ENCODE measurements around the gene CTSK. TPM values are rescaled to one million over a fixed set of nuclear protein-coding genes. Genes with fewer than 3 reads are reported as not detected.
A peak's percentile ranks its signal among the peaks of the same experiment; 100 is the strongest.
"Not testable (repeated sequence)": the region's sequence is repeated elsewhere in the genome, so short reads cannot be mapped to it uniquely, and the experiment has no call there.

The CTSK gene
- total RNA-seq, 1 donor from 2014 or later, result 2.4 TPM

DNA sequence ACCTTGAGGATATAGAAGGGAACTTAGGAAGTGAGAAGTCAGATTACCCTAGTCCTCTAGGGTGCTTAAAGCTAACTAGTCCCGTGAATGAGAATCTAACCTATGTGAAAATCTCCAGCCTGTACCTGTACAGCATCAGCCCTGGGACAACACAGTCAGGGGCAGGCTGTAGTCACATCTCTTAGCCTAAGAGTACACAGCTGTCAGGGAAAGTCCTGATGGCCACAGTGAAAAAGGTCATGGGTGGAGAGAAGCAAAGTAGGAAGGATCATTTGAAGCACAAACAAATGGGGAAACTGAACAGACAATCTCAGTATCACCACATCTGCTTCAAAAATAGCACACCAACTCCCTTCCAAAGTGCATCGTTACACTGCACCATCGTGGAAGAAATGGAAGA is 11.7 kb downstream of the CTSK start:
- no peaks in the 10 kb centered on the region for H3K27me3 ChIP-seq (ENCODE audit: control insufficient read depth, insufficient read depth, low read length)
- FAIRE-seq (no peak), DNase-seq (ENCODE audit: low read depth) (no peak)
- TF ChIP-seq, protein P1, sequence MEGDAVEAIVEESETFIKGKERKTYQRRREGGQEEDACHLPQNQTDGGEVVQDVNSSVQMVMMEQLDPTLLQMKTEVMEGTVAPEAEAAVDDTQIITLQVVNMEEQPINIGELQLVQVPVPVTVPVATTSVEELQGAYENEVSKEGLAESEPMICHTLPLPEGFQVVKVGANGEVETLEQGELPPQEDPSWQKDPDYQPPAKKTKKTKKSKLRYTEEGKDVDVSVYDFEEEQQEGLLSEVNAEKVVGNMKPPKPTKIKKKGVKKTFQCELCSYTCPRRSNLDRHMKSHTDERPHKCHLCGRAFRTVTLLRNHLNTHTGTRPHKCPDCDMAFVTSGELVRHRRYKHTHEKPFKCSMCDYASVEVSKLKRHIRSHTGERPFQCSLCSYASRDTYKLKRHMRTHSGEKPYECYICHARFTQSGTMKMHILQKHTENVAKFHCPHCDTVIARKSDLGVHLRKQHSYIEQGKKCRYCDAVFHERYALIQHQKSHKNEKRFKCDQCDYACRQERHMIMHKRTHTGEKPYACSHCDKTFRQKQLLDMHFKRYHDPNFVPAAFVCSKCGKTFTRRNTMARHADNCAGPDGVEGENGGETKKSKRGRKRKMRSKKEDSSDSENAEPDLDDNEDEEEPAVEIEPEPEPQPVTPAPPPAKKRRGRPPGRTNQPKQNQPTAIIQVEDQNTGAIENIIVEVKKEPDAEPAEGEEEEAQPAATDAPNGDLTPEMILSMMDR (IDR thresholded peaks at IDR 0.05; ENCODE audit: insufficient read depth, low read length, severe bottlenecking), result no peak
- no peaks in the 10 kb centered on the region for H3K36me3 ChIP-seq (ENCODE audit: control insufficient read depth, insufficient read depth, low read length)
- no peak overlapping the region for H3K4me3 ChIP-seq (ENCODE audit: low read depth, low read length)

DNA sequence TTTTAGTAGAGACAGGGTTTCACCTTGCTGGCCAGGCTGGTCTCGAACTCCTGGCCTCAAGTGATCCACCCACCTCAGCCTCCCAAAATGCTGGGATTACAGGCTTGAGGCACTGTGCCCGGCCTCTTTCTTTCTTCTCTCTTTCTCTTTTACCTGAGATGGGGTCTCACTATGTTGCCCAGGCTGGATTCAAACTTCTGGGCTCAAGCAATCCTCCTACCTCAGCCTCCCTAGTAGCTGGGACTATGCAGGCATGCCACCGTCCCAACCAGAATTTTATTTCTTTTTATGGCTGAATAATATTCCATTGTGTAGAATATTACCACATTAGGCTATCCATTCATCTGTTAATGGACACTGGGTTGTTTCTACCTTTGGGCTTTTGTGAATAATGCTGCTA is 14.3 kb downstream of the CTSK start:
- H3K4me3 ChIP-seq (ENCODE audit: low read depth, low read length); FAIRE-seq; H3K36me3 ChIP-seq (ENCODE audit: control insufficient read depth, insufficient read depth, low read length); DNase-seq (ENCODE audit: low read depth); H3K27me3 ChIP-seq (ENCODE audit: control insufficient read depth, insufficient read depth, low read length): not testable (repeated sequence)

DNA sequence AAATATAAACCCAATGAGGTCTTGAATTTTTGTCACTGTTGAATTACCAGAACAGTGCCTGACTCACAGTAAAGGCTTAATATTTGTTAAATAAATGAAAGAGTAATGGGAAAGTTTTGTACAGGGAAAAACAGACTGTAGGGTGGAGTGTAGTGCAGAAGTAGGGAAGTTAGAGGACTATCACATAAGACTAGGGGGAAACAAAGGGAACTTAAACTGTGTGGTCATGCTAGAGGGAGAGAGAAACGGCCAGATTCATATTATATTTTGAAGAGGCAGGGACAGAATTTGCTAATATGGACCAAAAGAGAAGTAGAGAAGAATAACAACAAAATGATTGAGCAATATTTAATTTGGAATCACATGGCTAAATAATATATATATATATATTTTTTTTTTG is 14.8 kb downstream of the CTSK start:
- Histone ChIP-seq H3K27me3 (ENCODE audit: control insufficient read depth, insufficient read depth, low read length) (no peaks in the 10 kb centered on the region), H3K36me3 (ENCODE audit: control insufficient read depth, insufficient read depth, low read length) (no peaks in the 10 kb centered on the region), H3K4me3 (ENCODE audit: low read depth, low read length) (no peak overlapping the region)
- TF ChIP-seq, protein P1 (IDR thresholded peaks at IDR 0.05; ENCODE audit: insufficient read depth, low read length, severe bottlenecking), result no peak
- no peak for DNase-seq (ENCODE audit: low read depth)
- FAIRE-seq, result no peak

GRCh38 chr1:150791585-150791984 is 16.5 kb downstream of the CTSK start:
- H3K36me3 ChIP-seq (ENCODE audit: control insufficient read depth, insufficient read depth, low read length), result no peaks in the 10 kb centered on the region
- H3K4me3 ChIP-seq (ENCODE audit: low read depth, low read length), result no peak overlapping the region
- TF ChIP-seq, protein P1 (IDR thresholded peaks at IDR 0.05; ENCODE audit: insufficient read depth, low read length, severe bottlenecking), result no peak
- no peak for FAIRE-seq
- DNase-seq (ENCODE audit: low read depth), result no peak
- H3K27me3 ChIP-seq (ENCODE audit: control insufficient read depth, insufficient read depth, low read length), result no peaks in the 10 kb centered on the region

DNA sequence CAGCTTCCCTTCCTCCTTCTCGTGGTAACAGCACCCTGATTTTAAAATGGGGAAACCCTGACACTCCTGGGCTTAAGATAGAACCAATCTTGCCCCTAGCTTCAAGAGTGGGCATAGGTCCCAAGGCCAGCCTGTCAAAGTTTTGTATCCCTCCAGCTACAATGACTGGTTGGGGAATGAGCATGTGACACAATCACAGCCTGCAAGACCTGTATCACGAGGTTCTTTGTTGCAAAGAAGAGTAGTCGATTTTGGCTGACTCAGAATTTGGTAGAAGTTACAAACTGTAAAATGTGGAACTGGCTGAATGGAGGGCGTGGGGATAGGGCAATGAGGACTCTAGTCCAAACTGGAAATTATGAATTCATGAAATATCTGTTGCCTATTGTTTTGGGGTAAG is 18.7 kb downstream of the CTSK start:
- Histone ChIP-seq H3K27me3 (ENCODE audit: control insufficient read depth, insufficient read depth, low read length) (no peaks in the 10 kb centered on the region), H3K4me3 (ENCODE audit: low read depth, low read length) (no peak overlapping the region), H3K36me3 (ENCODE audit: control insufficient read depth, insufficient read depth, low read length) (no peaks in the 10 kb centered on the region)
- DNase-seq (ENCODE audit: low read depth), result peak; percentile 54
- FAIRE-seq, result no peak
- TF ChIP-seq, protein P1 (IDR thresholded peaks at IDR 0.05; ENCODE audit: insufficient read depth, low read length, severe bottlenecking), result no peak

- no peak overlapping the region for H3K4me3 ChIP-seq (ENCODE audit: low read depth, low read length)
- DNase-seq (ENCODE audit: low read depth), result no peak
- FAIRE-seq, result no peak
- TF ChIP-seq, protein P1 (IDR thresholded peaks at IDR 0.05; ENCODE audit: insufficient read depth, low read length, severe bottlenecking), result no peak
- no peaks in the 10 kb centered on the region for H3K27me3 ChIP-seq (ENCODE audit: control insufficient read depth, insufficient read depth, low read length)
- H3K36me3 ChIP-seq (ENCODE audit: control insufficient read depth, insufficient read depth, low read length), result no peaks in the 10 kb centered on the region
These were observed 19.1 kb downstream of the CTSK start for GRCh38 chr1:150788946-150789345.
